ENCODE results near the gene ACP6. TPM values are rescaled to one million over a fixed set of nuclear protein-coding genes. Genes with fewer than 3 reads are reported as not detected.

Gene ACP6
- total RNA-seq, 2 experiments from 2014 or later = 11.6 to 12.5 TPM

DNA sequence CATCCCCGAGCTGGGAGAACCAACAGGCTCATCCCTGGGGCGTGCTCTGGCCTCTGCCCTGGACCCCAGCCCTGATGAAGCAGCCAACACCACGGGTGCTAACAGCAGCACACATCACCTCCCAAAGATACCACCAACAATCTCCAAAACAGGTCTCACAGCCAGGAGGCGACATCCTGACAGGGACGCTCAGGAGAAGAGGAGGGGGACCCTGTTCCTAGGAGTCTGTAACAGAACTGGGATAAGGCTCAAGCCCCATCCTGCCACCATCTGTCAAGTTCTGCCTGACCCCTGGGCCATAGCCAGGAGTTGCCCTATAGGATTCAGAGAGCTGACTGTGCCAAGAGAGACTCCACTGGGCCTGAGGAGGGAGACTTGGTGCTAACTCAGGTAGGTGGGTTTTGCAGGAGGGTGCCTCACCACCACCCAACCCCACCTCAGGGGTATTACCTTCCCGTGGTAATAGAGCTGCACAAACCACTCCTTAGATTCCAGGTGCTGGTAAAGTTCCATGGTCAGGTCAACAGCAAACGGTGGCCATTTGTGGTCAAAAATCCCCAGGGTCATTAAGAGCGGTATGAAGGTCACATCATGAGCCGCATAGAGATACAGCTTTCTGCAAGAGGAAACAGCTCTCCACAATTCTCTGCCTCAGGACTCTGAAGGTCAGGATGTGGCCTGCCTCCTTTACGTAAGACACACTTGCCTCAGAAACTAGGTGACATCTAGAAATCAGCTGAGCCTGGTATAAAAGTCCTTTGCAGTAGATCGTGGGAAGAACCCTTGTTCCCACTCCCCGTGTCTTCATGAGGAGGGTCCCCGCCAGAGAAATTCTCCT lies 22.3 kb downstream of the ACP6 start:
- DNase-seq = peak; percentile 58
- H3K36me3 Mint-ChIP-seq = peaks cover 14% of the 10 kb centered on the region
- peak overlapping the region; percentile 20 for H3K4me3 Mint-ChIP-seq
- H3K27me3 Mint-ChIP-seq = no peaks in the 10 kb centered on the region
- ChIA-PET POLR2A (interaction anchor here (1.2 kb wide), 1 partner anchor 22 kb away, joined by 3 read pairs; the partner anchor contains the start of gene ACP6), CTCF (interaction anchor here (1.1 to 2.3 kb wide), 3 partner anchors 8 to 245 kb away, joined by 3 to 8 read pairs (median 5); no protein-coding TSS in a partner anchor)
- H3K27ac Mint-ChIP-seq = peak overlapping the region; percentile 56
- intact Hi-C loops (cut with micrococcal nuclease) = loop anchor here (2.0 to 10.0 kb wide), 2 partner anchors 21 to 363 kb away; no protein-coding TSS in a partner anchor
- no peaks in the 10 kb centered on the region for H3K9me3 Mint-ChIP-seq
- peaks cover 50% of the 10 kb centered on the region for H3K4me1 Mint-ChIP-seq (ENCODE audit: low read depth)

GRCh38 chr1:147643974-147644373 lies 26.4 kb downstream of the ACP6 start:
- POLR2A ChIA-PET = no interaction called here
- CTCF ChIA-PET = interaction anchor here (1.1 to 1.8 kb wide), 2 partner anchors 127 to 152 kb away, joined by 3 to 7 read pairs; no protein-coding TSS in a partner anchor
- Mint-ChIP-seq H3K27ac (no peak overlapping the region), H3K4me3 (no peak overlapping the region), H3K4me1 (ENCODE audit: low read depth) (peaks cover 59% of the 10 kb centered on the region), H3K27me3 (no peaks in the 10 kb centered on the region), H3K36me3 (peaks cover 7% of the 10 kb centered on the region), H3K9me3 (no peaks in the 10 kb centered on the region)
- no peak for DNase-seq
- intact Hi-C loops (cut with micrococcal nuclease) = loop anchor here (10.0 kb wide), 1 partner anchor 359 kb away; no protein-coding TSS in a partner anchor

GRCh38 chr1:147641695-147642592 lies 28.4 kb downstream of the ACP6 start:
- H3K9me3 Mint-ChIP-seq = no peaks in the 10 kb centered on the region
- peaks cover 38% of the 10 kb centered on the region for H3K4me1 Mint-ChIP-seq (ENCODE audit: low read depth)
- peak overlapping the region; percentile 35 for H3K27ac Mint-ChIP-seq
- no peak overlapping the region for H3K4me3 Mint-ChIP-seq
- intact Hi-C loops (cut with micrococcal nuclease) = loop anchor here (2.0 to 10.0 kb wide), 4 partner anchors 29 to 357 kb away; partner anchors contain the start of gene ACP6
- CTCF ChIA-PET = interaction anchor here (0.7 to 4.2 kb wide), 28 partner anchors 10 to 368 kb away, joined by 3 to 41 read pairs (median 4); partner anchors contain the start of gene ACP6
- peaks cover 7% of the 10 kb centered on the region for H3K36me3 Mint-ChIP-seq
- POLR2A ChIA-PET = interaction anchor here (1.3 kb wide), 1 partner anchor 29 kb away, joined by 3 read pairs; the partner anchor contains the start of gene ACP6
- DNase-seq = peak; percentile 65
- no peaks in the 10 kb centered on the region for H3K27me3 Mint-ChIP-seq

GRCh38 chr1:147641291-147641690 lies 29.0 kb downstream of the ACP6 start:
- H3K27me3 Mint-ChIP-seq = no peaks in the 10 kb centered on the region
- ChIA-PET CTCF (interaction anchor here (0.7 to 4.2 kb wide), 25 partner anchors 10 to 367 kb away, joined by 3 to 41 read pairs (median 5); partner anchors contain the start of gene ACP6), POLR2A (interaction anchor here (1.3 kb wide), 1 partner anchor 29 kb away, joined by 3 read pairs; the partner anchor contains the start of gene ACP6)
- no peaks in the 10 kb centered on the region for H3K9me3 Mint-ChIP-seq
- H3K27ac Mint-ChIP-seq = no peak overlapping the region
- DNase-seq = no peak
- peaks cover 32% of the 10 kb centered on the region for H3K4me1 Mint-ChIP-seq (ENCODE audit: low read depth)
- H3K4me3 Mint-ChIP-seq = no peak overlapping the region
- intact Hi-C loops (cut with micrococcal nuclease) = loop anchor here (2.0 to 10.0 kb wide), 4 partner anchors 30 to 356 kb away; partner anchors contain the start of gene ACP6
- peaks cover 7% of the 10 kb centered on the region for H3K36me3 Mint-ChIP-seq

- peak; percentile 87 for DNase-seq
- no peak overlapping the region for H3K4me3 Mint-ChIP-seq
- no peak overlapping the region for H3K27ac Mint-ChIP-seq
- no peaks in the 10 kb centered on the region for H3K9me3 Mint-ChIP-seq
- ChIA-PET POLR2A (interaction anchor here (1.3 kb wide), 1 partner anchor 30 kb away, joined by 3 read pairs; the partner anchor contains the start of gene ACP6), CTCF (interaction anchor here (1.0 to 4.2 kb wide), 22 partner anchors 11 to 366 kb away, joined by 3 to 41 read pairs (median 5); partner anchors contain the start of gene ACP6)
- peaks cover 7% of the 10 kb centered on the region for H3K36me3 Mint-ChIP-seq
- intact Hi-C loops (cut with micrococcal nuclease) = loop anchor here (1.0 to 10.0 kb wide), 6 partner anchors 30 to 356 kb away; partner anchors contain the start of gene ACP6
- peaks cover 26% of the 10 kb centered on the region for H3K4me1 Mint-ChIP-seq (ENCODE audit: low read depth)
- H3K27me3 Mint-ChIP-seq = no peaks in the 10 kb centered on the region
Observed at GRCh38 chr1:147640553-147641165, 29.7 kb downstream of the ACP6 start.

- CTCF ChIA-PET = interaction anchor here (0.7 to 2.0 kb wide), 5 partner anchors 10 to 257 kb away, joined by 3 to 9 read pairs (median 4); no protein-coding TSS in a partner anchor
- no peaks in the 10 kb centered on the region for H3K9me3 Mint-ChIP-seq
- H3K27ac Mint-ChIP-seq = no peak overlapping the region
- H3K36me3 Mint-ChIP-seq = no peaks in the 10 kb centered on the region
- H3K4me3 Mint-ChIP-seq = no peak overlapping the region
- H3K4me1 Mint-ChIP-seq (ENCODE audit: low read depth) = peaks cover 3% of the 10 kb centered on the region
- no peaks in the 10 kb centered on the region for H3K27me3 Mint-ChIP-seq
- POLR2A ChIA-PET = no interaction called here
- intact Hi-C loops (cut with micrococcal nuclease) = no loop called here
- no peak for DNase-seq
Observed at GRCh38 chr1:147636314-147636713, 34.0 kb downstream of the ACP6 start.

- Mint-ChIP-seq H3K36me3 (no peaks in the 10 kb centered on the region), H3K27ac (no peak overlapping the region), H3K9me3 (no peaks in the 10 kb centered on the region), H3K4me3 (no peak overlapping the region), H3K27me3 (no peaks in the 10 kb centered on the region), H3K4me1 (ENCODE audit: low read depth) (no peaks in the 10 kb centered on the region)
- CTCF ChIA-PET = interaction anchor here (1.0 to 2.1 kb wide), 3 partner anchors 121 to 258 kb away, joined by 4 to 7 read pairs (median 6); no protein-coding TSS in a partner anchor
- POLR2A ChIA-PET = no interaction called here
- no peak for DNase-seq
- intact Hi-C loops (cut with micrococcal nuclease) = no loop called here
Observed at GRCh38 chr1:147635342-147635741, 35.0 kb downstream of the ACP6 start.

- Mint-ChIP-seq H3K27me3 (no peaks in the 10 kb centered on the region), H3K27ac (no peak overlapping the region), H3K4me3 (no peak overlapping the region), H3K9me3 (no peaks in the 10 kb centered on the region), H3K36me3 (no peaks in the 10 kb centered on the region), H3K4me1 (ENCODE audit: low read depth) (peaks cover 2% of the 10 kb centered on the region)
- ChIA-PET POLR2A (no interaction called here), CTCF (interaction anchor here (1.0 to 2.1 kb wide), 2 partner anchors 120 to 258 kb away, joined by 4 to 7 read pairs; no protein-coding TSS in a partner anchor)
- no peak for DNase-seq
- intact Hi-C loops (cut with micrococcal nuclease) = no loop called here
Observed at GRCh38 chr1:147634645-147635044, 35.7 kb downstream of the ACP6 start.

- Mint-ChIP-seq H3K9me3 (no peaks in the 10 kb centered on the region), H3K4me1 (ENCODE audit: low read depth) (peaks cover 8% of the 10 kb centered on the region), H3K27me3 (no peaks in the 10 kb centered on the region), H3K27ac (no peak overlapping the region), H3K36me3 (no peaks in the 10 kb centered on the region), H3K4me3 (no peak overlapping the region)
- no peak for DNase-seq
- intact Hi-C loops (cut with micrococcal nuclease) = no loop called here
- POLR2A ChIA-PET = no interaction called here
- CTCF ChIA-PET = interaction anchor here (2.1 kb wide), 1 partner anchor 259 kb away, joined by 7 read pairs; no protein-coding TSS in a partner anchor
Observed at GRCh38 chr1:147633759-147634158, 36.6 kb downstream of the ACP6 start.

DNA sequence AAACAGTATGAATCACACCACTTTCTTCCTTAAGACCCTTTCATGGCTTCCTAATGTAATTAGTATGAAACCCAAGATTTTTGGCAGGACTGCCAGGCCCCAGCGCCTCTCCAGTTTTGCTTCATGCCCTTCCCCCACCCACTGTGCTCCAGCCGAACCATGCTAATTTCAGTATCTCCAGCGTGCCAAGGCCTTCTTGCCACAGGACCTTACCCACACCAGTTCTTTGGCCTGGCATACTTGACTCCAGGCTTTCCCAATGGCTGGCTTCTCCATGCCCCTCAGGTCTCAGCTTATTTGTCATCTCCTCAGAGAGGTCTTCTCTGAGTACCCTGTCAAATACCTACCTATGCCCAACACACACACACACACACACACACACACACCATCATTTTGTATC lies 38.5 kb downstream of the ACP6 start:
- Mint-ChIP-seq H3K36me3 (no peaks in the 10 kb centered on the region), H3K27me3 (no peaks in the 10 kb centered on the region), H3K4me3 (no peak overlapping the region), H3K9me3 (no peaks in the 10 kb centered on the region), H3K27ac (no peak overlapping the region), H3K4me1 (ENCODE audit: low read depth) (peaks cover 22% of the 10 kb centered on the region)
- ChIA-PET POLR2A (no interaction called here), CTCF (interaction anchor here (1.1 kb wide), 1 partner anchor 32 kb away, joined by 3 read pairs; no protein-coding TSS in a partner anchor)
- no peak for DNase-seq
- intact Hi-C loops (cut with micrococcal nuclease) = no loop called here

DNA sequence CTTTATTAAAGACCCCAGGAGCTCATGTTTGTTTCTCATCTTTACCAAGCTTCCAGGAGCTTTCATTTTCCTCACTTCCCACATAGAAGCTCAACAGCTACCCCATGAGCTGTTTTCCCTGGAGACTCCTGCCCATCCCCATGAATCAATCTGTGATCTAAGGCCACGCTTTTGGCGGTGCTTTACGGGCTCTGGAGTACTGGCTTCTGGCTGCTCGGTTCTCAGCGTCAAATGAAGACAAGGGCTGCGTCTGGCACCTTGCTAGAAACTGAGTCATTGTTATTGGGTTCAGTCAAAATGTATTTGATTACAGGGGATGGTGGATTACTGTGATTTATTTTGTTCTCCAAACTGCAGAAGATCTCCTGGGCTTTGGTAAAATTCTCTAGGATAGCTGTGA lies 39.9 kb downstream of the ACP6 start:
- no peaks in the 10 kb centered on the region for H3K27me3 Mint-ChIP-seq
- no peaks in the 10 kb centered on the region for H3K9me3 Mint-ChIP-seq
- ChIA-PET POLR2A (no interaction called here), CTCF (interaction anchor here (0.8 to 2.2 kb wide), 7 partner anchors 10 to 262 kb away, joined by 3 to 15 read pairs (median 5); no protein-coding TSS in a partner anchor)
- no peak overlapping the region for H3K4me3 Mint-ChIP-seq
- no peak for DNase-seq
- peaks cover 24% of the 10 kb centered on the region for H3K4me1 Mint-ChIP-seq (ENCODE audit: low read depth)
- H3K36me3 Mint-ChIP-seq = no peaks in the 10 kb centered on the region
- H3K27ac Mint-ChIP-seq = no peak overlapping the region
- intact Hi-C loops (cut with micrococcal nuclease) = no loop called here
